Liver (tissue), 9 donors: ENCODE results near the gene RIOX2. TPM values are rescaled to one million over a fixed set of nuclear protein-coding genes. Genes with fewer than 3 reads are reported as not detected.
A peak's percentile ranks its signal among the peaks of the same experiment; 100 is the strongest.

Experiments
- DNase-seq: peaks from one replicate; pipeline ENCODE4 v3.0.0-alpha.2; 2017; ENCODE audit warnings: low spot score
- H3K27ac ChIP-seq, 2 donors: one replicate each; pipeline ENCODE4 v1.7.0; 2013; ENCODE audit warnings: inconsistent platforms in 2 of 2, low read length in 2 of 2, control low read depth in 1 of 2, low read depth in 1 of 2, mild to moderate bottlenecking in 1 of 2
- H3K27me3 ChIP-seq, 4 donors: one replicate each; pipeline versions ENCODE4 v1.6.1 to v1.7.0; 2013; ENCODE audit warnings: low read length in 3 of 4, inconsistent platforms in 1 of 4, mild to moderate bottlenecking in 1 of 4, moderate library complexity in 1 of 4; ENCODE audit not compliant: control insufficient read depth in 4 of 4, insufficient read depth in 4 of 4
- H3K36me3 ChIP-seq, 4 donors: one replicate each; pipeline versions ENCODE4 v1.6.1 to v1.7.0; 2013; ENCODE audit warnings: low read length in 3 of 4, mild to moderate bottlenecking in 3 of 4, low read depth in 1 of 4, moderate library complexity in 1 of 4; ENCODE audit not compliant: control insufficient read depth in 4 of 4, insufficient read depth in 3 of 4
- H3K4me1 ChIP-seq, 4 donors: one replicate each; pipeline versions ENCODE4 v1.6.1 to v1.7.0; 2013; ENCODE audit warnings: low read length in 3 of 4, mild to moderate bottlenecking in 3 of 4, moderate library complexity in 1 of 4; ENCODE audit not compliant: control insufficient read depth in 4 of 4, insufficient read depth in 4 of 4
- H3K4me3 ChIP-seq, 3 donors: one replicate each; pipeline versions ENCODE4 v1.6.1 to v1.7.0; 2013; ENCODE audit warnings: low read length in 3 of 3, control low read depth in 1 of 3, low read depth in 1 of 3, mild to moderate bottlenecking in 1 of 3
- H3K9ac ChIP-seq, 2 donors: one replicate each; pipeline ENCODE4 v1.7.0; 2013; ENCODE audit warnings: low read length in 2 of 2, mild to moderate bottlenecking in 2 of 2, moderate library complexity in 2 of 2, control low read depth in 1 of 2, low read depth in 1 of 2
- H3K9me3 ChIP-seq, 4 donors: one replicate each; pipeline versions ENCODE4 v1.6.1 to v1.7.0; 2013; ENCODE audit warnings: low read length in 3 of 4; ENCODE audit not compliant: control insufficient read depth in 4 of 4
- CTCF ChIP-seq: fragments of 150-350 bp; IDR thresholded peaks from 2 replicates; pipeline ENCODE4 v1.5.1; 2017; ENCODE audit warnings: improper control_type of control experiment, low read depth, low read length; ENCODE audit not compliant: missing input control
- EGR1 ChIP-seq, 2 donors: IDR thresholded peaks; 2 replicates each; pipeline ENCODE4 v1.6.1; 2016 to 2018; ENCODE audit warnings: antibody characterized with exemption in 2 of 2, low read depth in 2 of 2
- FOXA1 ChIP-seq: IDR thresholded peaks from 2 replicates; pipeline ENCODE4 v1.6.1; 2016; ENCODE audit warnings: antibody characterized with exemption
- FOXA2 ChIP-seq: IDR thresholded peaks from 2 replicates; pipeline ENCODE4 v1.6.1; 2016; ENCODE audit warnings: antibody characterized with exemption
- GABPA ChIP-seq, 2 donors: IDR thresholded peaks in 1 of 2; conservative IDR thresholded peaks in 1 of 2; 2 replicates each; pipeline ENCODE4 v1.6.1; 2016; ENCODE audit warnings: antibody characterized with exemption in 2 of 2, mild to moderate bottlenecking in 1 of 2, moderate library complexity in 1 of 2
- HNF4A ChIP-seq, 2 donors: conservative IDR thresholded peaks; 2 replicates each; pipeline ENCODE4 v1.6.1; 2016; ENCODE audit warnings: antibody characterized with exemption in 2 of 2, mild to moderate bottlenecking in 2 of 2
- HNF4G ChIP-seq: IDR thresholded peaks from 2 replicates; pipeline ENCODE4 v1.6.1; 2016; ENCODE audit warnings: antibody characterized with exemption
- JUND ChIP-seq, 2 donors: IDR thresholded peaks; 2 replicates each; pipeline ENCODE4 v1.6.1; 2016; ENCODE audit warnings: antibody characterized with exemption in 2 of 2
- MAX ChIP-seq: IDR thresholded peaks from 2 replicates; pipeline ENCODE4 v1.6.1; 2016; ENCODE audit warnings: antibody characterized with exemption
- NR2F2 ChIP-seq: IDR thresholded peaks from 2 replicates; pipeline ENCODE4 v1.6.1; 2016; ENCODE audit warnings: antibody characterized with exemption
- RAD21 ChIP-seq, 2 donors: IDR thresholded peaks; 2 replicates each; pipeline ENCODE4 v1.6.1; 2016; ENCODE audit warnings: antibody characterized with exemption in 2 of 2, mild to moderate bottlenecking in 2 of 2
- RXRA ChIP-seq, 2 donors: IDR thresholded peaks; 2 replicates each; pipeline ENCODE4 v1.6.1; 2017 to 2018; ENCODE audit warnings: antibody characterized with exemption in 2 of 2, mild to moderate bottlenecking in 1 of 2
- SP1 ChIP-seq: IDR thresholded peaks from 2 replicates; pipeline ENCODE4 v1.6.1; 2018; ENCODE audit warnings: antibody characterized with exemption, mild to moderate bottlenecking
- TAF1 ChIP-seq: conservative IDR thresholded peaks from 2 replicates; pipeline ENCODE4 v1.6.1; 2016; ENCODE audit warnings: antibody characterized with exemption, mild to moderate bottlenecking
- YY1 ChIP-seq: IDR thresholded peaks from 2 replicates; pipeline ENCODE4 v1.6.1; 2016; ENCODE audit warnings: antibody characterized with exemption, mild to moderate bottlenecking
- WGBS: extraction: QIAGEN DNeasy Blood & Tissue Kit; methylation state at CpG from one replicate; pipeline ENCODE4 v1.1.7; 2013; 5-methylcytosine and 5-hydroxymethylcytosine counted together
- polyA plus RNA-seq, 2 donors: library from polyadenylated mRNA; stranded (reverse) in 1 of 2; unstranded in 1 of 2; fragments of 200-250 nt in 1 of 2; fragments of >200 nt in 1 of 2; fragmentation: Nextera tagmentation in 1 of 2; extraction: Ambion mirVana in 1 of 2; gene quantifications; one replicate each; pipeline versions ENCODE4 v1.2.1 to v1.2.3, GENCODE V29; 2013 to 2015
- total RNA-seq, 2 donors: library from RNA; depleted of rRNA; stranded (reverse); fragments of >200 nt; gene quantifications; one replicate each; pipeline ENCODE4 v1.2.3, GENCODE V29; 2014
- TF ChIP-seq, protein P1 (sequence below): IDR thresholded peaks from 2 replicates; pipeline ENCODE4 v1.6.1; 2016; ENCODE audit warnings: antibody characterized with exemption
- TF ChIP-seq, protein P2 (sequence below): IDR thresholded peaks from 2 replicates; pipeline ENCODE4 v1.6.1; 2016; ENCODE audit warnings: antibody characterized with exemption, mild to moderate bottlenecking
- TF ChIP-seq, protein P3 (sequence below): IDR thresholded peaks from 2 replicates; pipeline ENCODE4 v1.6.1; 2016; ENCODE audit warnings: antibody characterized with exemption
- donor health status: healthy.
- donor health status: healthy.
- donor health status: healthy.
- donor health status: healthy.
- donor health status: healthy.

Gene RIOX2
- total and polyA plus RNA-seq, 4 donors, result 8.2 to 19.9 (median 11.0) TPM

DNA sequence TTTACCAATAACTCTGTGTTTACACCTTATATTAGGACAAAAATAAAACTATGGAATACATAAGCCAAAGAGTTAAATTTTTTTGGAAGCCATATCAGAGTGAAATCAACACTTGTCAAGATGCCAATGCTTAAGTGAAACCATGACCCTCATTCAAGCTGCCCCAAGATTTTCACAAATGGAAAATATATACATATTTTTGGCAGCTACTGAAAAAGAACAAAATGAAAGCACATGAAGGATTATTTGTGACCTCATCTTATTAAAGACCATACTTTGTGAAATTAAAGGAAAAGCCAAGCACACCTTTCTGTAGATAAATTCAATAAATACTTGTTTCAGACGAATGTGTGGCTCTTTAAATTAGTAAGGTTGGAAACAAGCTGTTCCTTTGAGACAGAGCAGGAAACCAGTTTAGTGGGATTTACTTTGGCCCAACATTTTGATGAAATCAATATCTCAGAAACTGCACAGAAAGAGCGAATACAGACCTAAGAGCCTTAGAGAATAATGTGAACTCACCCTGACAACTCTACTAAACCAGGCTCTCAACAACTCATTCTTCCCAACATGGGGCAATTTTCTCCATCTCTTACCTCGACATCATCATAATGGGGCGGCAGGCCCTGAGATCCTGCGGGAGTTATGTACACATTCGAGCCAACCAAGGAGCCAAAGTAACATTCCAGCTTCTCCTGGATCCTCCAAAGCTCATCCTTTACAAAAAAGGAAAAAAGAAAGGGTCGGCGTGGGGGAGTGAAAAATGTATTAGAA, 11.1 kb downstream of the RIOX2 start:
- H3K9me3 ChIP-seq, result no peaks in the 10 kb centered on the region
- no peaks in the 10 kb centered on the region for H3K27me3 ChIP-seq
- no peak overlapping the region for H3K4me3 ChIP-seq
- peaks cover 0 to 9% (median 3%) of the 10 kb centered on the region in 4 donors for H3K4me1 ChIP-seq
- no peak for DNase-seq
- H3K27ac ChIP-seq, result no peak overlapping the region
- no peak overlapping the region for H3K9ac ChIP-seq
- H3K36me3 ChIP-seq, result peaks cover 4 to 25% (median 9%) of the 10 kb centered on the region in 4 donors
- WGBS, result 79% methylated on average over 8 of the region's 8 CpGs
- TF ChIP-seq NR2F2, result no peak
- no peak for TF ChIP-seq RAD21 (IDR thresholded peaks at IDR 0.05)
- TF ChIP-seq EGR1 (IDR thresholded peaks at IDR 0.05; ENCODE audit: low read depth in 2 of 2), result no peak
- peak; percentile 28 for TF ChIP-seq YY1

- Histone ChIP-seq H3K36me3 (peaks cover 4 to 23% (median 9%) of the 10 kb centered on the region in 4 donors), H3K27me3 (no peaks in the 10 kb centered on the region), H3K9me3 (no peaks in the 10 kb centered on the region), H3K9ac (no peak overlapping the region), H3K4me1 (peaks cover 0 to 9% (median 3%) of the 10 kb centered on the region in 4 donors), H3K4me3 (no peak overlapping the region), H3K27ac (no peak overlapping the region)
- DNase-seq, result no peak
- TF ChIP-seq MAX (no peak), GABPA (IDR thresholded peaks at IDR 0.05 in 1 of 2, conservative IDR thresholded peaks at IDR 0.05 in 1 of 2) (no peak), FOXA2 (no peak), RAD21 (IDR thresholded peaks at IDR 0.05) (no peak), EGR1 (IDR thresholded peaks at IDR 0.05; ENCODE audit: low read depth in 2 of 2) (no peak), JUND (IDR thresholded peaks at IDR 0.05) (no peak), NR2F2 (no peak), YY1 (no peak), HNF4A (conservative IDR thresholded peaks at IDR 0.05) (no peak), TAF1 (no peak), FOXA1 (no peak), SP1 (no peak), HNF4G (no peak), RXRA (IDR thresholded peaks at IDR 0.05) (no peak), CTCF (no peak)
- TF ChIP-seq, protein P1, sequence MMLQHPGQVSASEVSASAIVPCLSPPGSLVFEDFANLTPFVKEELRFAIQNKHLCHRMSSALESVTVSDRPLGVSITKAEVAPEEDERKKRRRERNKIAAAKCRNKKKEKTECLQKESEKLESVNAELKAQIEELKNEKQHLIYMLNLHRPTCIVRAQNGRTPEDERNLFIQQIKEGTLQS, result no peak
- TF ChIP-seq, protein P2, sequence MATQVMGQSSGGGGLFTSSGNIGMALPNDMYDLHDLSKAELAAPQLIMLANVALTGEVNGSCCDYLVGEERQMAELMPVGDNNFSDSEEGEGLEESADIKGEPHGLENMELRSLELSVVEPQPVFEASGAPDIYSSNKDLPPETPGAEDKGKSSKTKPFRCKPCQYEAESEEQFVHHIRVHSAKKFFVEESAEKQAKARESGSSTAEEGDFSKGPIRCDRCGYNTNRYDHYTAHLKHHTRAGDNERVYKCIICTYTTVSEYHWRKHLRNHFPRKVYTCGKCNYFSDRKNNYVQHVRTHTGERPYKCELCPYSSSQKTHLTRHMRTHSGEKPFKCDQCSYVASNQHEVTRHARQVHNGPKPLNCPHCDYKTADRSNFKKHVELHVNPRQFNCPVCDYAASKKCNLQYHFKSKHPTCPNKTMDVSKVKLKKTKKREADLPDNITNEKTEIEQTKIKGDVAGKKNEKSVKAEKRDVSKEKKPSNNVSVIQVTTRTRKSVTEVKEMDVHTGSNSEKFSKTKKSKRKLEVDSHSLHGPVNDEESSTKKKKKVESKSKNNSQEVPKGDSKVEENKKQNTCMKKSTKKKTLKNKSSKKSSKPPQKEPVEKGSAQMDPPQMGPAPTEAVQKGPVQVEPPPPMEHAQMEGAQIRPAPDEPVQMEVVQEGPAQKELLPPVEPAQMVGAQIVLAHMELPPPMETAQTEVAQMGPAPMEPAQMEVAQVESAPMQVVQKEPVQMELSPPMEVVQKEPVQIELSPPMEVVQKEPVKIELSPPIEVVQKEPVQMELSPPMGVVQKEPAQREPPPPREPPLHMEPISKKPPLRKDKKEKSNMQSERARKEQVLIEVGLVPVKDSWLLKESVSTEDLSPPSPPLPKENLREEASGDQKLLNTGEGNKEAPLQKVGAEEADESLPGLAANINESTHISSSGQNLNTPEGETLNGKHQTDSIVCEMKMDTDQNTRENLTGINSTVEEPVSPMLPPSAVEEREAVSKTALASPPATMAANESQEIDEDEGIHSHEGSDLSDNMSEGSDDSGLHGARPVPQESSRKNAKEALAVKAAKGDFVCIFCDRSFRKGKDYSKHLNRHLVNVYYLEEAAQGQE, result no peak
- TF ChIP-seq, protein P3, sequence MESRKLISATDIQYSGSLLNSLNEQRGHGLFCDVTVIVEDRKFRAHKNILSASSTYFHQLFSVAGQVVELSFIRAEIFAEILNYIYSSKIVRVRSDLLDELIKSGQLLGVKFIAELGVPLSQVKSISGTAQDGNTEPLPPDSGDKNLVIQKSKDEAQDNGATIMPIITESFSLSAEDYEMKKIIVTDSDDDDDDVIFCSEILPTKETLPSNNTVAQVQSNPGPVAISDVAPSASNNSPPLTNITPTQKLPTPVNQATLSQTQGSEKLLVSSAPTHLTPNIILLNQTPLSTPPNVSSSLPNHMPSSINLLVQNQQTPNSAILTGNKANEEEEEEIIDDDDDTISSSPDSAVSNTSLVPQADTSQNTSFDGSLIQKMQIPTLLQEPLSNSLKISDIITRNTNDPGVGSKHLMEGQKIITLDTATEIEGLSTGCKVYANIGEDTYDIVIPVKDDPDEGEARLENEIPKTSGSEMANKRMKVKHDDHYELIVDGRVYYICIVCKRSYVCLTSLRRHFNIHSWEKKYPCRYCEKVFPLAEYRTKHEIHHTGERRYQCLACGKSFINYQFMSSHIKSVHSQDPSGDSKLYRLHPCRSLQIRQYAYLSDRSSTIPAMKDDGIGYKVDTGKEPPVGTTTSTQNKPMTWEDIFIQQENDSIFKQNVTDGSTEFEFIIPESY, result no peak
- 93% methylated on average over 5 of the region's 5 CpGs for WGBS
Observed at GRCh38 chr3:97960551-97960950, 11.7 kb downstream of the RIOX2 start.
